HFFc6 (cell line): Measurements from ENCODE around the gene YRDC. TPM values are rescaled to one million over a fixed set of nuclear protein-coding genes. Genes with fewer than 3 reads are reported as not detected.

Source experiments
- DNase-seq: peaks from one replicate; pipeline ENCODE4 v3.0.0-alpha.2; 2018
- H3K27ac Mint-ChIP-seq: 2 replicates; pipeline ENCODE4 v1.8.0; 2020; ENCODE audit warnings: mild to moderate bottlenecking, mixed read lengths
- H3K27me3 Mint-ChIP-seq: 2 replicates; pipeline ENCODE4 v1.8.0; 2021; ENCODE audit warnings: mild to moderate bottlenecking, moderate library complexity, mixed read lengths; ENCODE audit not compliant: insufficient read depth
- H3K36me3 Mint-ChIP-seq: 2 replicates; pipeline ENCODE4 v1.8.0; 2021; ENCODE audit warnings: low read depth, mixed read lengths
- H3K4me1 Mint-ChIP-seq: 2 replicates; pipeline ENCODE4 v1.8.0; 2020; ENCODE audit warnings: low read depth, mixed read lengths
- H3K4me3 Mint-ChIP-seq: 2 replicates; pipeline ENCODE4 v1.8.0; 2020; ENCODE audit warnings: mild to moderate bottlenecking, moderate library complexity, mixed read lengths
- H3K9me3 Mint-ChIP-seq: 2 replicates; pipeline ENCODE4 v1.8.0; 2020; ENCODE audit warnings: mild to moderate bottlenecking, mixed read lengths
- total RNA-seq, 6 experiments: library from RNA; stranded (reverse); fragmentation: NEBNext Ultra II Directional; extraction: Animal tissue kit (Norgen Biotek cat#: 25700); gene quantifications; 2 replicates in 1 of 6; 3 replicates in 5 of 6; pipeline ENCODE4 v1.2.3, GENCODE V29; 2021
- TF ChIP-seq, protein P1 (sequence below): fragments of 200-600 bp; sonication (generic); IDR thresholded peaks from 2 replicates; pipeline ENCODE4 v1.5.0; 2021; ENCODE audit warnings: antibody characterized with exemption, mild to moderate bottlenecking

Gene YRDC
- total RNA-seq, 6 experiments from 2014 or later: 17.5 to 22.7 (median 20.4) TPM

DNA sequence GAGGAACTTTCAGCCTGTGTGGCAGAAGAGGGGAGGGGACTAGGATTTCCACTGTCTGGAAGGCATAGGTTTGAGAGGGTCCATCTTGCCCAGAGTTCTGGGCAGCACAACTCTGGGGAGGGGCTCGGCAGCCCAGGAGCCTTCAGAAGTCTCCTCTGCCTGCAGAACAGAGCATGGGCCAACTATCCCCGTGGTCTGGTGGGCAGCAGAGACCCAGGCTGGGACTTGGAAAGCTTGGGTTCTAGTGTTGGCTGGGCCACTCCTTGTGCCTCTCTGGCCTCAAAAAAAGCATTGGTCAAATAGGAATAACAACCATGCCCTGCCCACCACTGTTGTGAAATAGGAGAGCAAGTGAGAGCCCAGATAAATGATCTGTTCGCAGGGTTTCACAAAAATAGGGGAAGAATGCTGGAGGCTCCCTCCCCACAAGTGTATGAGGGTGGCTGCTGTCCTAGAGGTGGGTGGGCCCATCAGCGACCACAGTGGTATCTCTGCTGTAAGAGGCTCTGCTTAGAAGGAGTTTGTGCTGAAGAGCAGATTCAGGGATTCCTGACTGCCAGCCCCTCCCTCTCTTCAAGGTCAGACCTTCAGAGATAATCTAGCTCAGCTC, 52.0 kb downstream of the YRDC start:
- Mint-ChIP-seq H3K9me3 (no peaks in the 10 kb centered on the region), H3K4me3 (no peak overlapping the region), H3K36me3 (no peaks in the 10 kb centered on the region), H3K27me3 (peaks cover 31% of the 10 kb centered on the region), H3K4me1 (no peaks in the 10 kb centered on the region), H3K27ac (no peak overlapping the region)
- TF ChIP-seq, protein P1, sequence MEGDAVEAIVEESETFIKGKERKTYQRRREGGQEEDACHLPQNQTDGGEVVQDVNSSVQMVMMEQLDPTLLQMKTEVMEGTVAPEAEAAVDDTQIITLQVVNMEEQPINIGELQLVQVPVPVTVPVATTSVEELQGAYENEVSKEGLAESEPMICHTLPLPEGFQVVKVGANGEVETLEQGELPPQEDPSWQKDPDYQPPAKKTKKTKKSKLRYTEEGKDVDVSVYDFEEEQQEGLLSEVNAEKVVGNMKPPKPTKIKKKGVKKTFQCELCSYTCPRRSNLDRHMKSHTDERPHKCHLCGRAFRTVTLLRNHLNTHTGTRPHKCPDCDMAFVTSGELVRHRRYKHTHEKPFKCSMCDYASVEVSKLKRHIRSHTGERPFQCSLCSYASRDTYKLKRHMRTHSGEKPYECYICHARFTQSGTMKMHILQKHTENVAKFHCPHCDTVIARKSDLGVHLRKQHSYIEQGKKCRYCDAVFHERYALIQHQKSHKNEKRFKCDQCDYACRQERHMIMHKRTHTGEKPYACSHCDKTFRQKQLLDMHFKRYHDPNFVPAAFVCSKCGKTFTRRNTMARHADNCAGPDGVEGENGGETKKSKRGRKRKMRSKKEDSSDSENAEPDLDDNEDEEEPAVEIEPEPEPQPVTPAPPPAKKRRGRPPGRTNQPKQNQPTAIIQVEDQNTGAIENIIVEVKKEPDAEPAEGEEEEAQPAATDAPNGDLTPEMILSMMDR: no peak
- no peak for DNase-seq

DNA sequence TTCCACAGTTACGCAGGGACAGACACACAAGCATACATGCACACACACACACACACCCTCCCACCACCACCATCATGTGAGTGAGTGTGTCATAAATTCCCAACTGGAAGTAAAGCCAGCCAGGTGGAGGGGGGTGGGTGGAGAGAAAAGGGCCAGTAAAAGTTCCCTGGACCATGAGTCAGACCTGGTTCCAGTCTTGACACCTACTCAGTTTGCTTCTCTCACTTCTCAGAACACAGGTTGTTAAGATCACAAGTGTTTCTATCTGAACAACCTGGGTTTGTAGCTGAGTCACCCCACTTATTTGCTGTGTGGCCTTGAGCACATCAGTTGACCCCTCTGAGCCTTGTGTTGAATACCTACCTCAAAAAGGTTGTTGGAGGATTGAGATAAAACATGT, 52.7 kb downstream of the YRDC start:
- Mint-ChIP-seq H3K4me3 (no peak overlapping the region), H3K36me3 (no peaks in the 10 kb centered on the region), H3K27ac (no peak overlapping the region), H3K4me1 (no peaks in the 10 kb centered on the region), H3K9me3 (no peaks in the 10 kb centered on the region), H3K27me3 (peaks cover 34% of the 10 kb centered on the region)
- TF ChIP-seq, protein P1: no peak
- no peak for DNase-seq

DNA sequence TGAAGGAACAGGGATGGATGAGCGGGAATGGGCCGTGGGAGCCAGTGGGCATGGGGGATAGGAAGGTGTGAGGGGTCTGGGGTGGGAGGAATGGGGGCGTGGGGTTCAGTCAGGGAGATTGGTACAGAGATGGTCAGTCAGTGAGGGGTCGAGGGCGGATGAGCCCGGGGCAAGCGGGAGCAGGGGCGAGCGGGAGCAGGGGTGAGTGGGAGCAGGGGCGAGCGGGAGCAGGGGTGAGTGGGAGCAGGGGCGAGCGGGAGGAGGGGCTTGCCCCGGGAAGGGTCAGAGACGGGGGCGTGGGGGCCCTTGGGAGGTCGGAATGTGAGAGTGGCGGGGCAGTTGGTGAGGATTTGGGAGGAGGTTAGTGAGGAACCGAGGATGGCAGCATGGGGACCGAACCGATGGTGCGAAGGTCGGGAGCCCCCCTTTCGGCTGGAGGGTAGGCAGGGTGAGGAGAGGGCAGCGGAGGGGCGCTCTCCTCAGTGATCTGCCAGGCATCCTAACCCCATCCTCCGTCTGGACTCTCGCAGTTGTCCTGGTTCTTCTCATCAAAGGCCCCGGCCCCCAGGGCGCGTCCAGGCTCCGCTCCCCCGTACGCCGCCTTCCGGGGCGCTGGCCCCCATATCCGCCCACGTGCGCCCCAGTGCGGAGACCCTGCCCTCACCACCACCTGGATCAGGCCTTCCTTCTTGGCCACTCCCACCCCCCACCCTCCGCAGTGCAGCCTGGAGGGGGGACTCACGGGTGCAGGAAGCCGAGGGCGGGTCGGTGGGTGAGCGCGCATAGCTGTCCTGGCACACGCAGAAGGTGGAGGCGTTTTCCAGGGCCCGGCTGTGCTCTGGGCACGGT, 54.3 kb downstream of the YRDC start:
- no peak for DNase-seq
- no peaks in the 10 kb centered on the region for H3K36me3 Mint-ChIP-seq
- no peaks in the 10 kb centered on the region for H3K9me3 Mint-ChIP-seq
- H3K27me3 Mint-ChIP-seq: peaks cover 34% of the 10 kb centered on the region
- H3K4me3 Mint-ChIP-seq: no peak overlapping the region
- TF ChIP-seq, protein P1: no peak
- no peak overlapping the region for H3K27ac Mint-ChIP-seq
- H3K4me1 Mint-ChIP-seq: no peaks in the 10 kb centered on the region

Other genes with a start within 250 kb of the YRDC start
- 10 to 100 TPM; 48.3 to 61.7 (median 57.0) TPM for gene GNL2, start 212.3 kb downstream of the YRDC start, total RNA-seq
- gene RSPO1, start 173.3 kb downstream of the YRDC start, total RNA-seq: not detected
- 10 to 100 TPM; 20.3 to 44.3 (median 41.3) TPM for gene CDCA8, start 115.7 kb downstream of the YRDC start, total RNA-seq
- not detected for gene EPHA10, start 43.1 kb downstream of the YRDC start, total RNA-seq
- 10 to 100 TPM in 3 of 6 experiments, 1 to 10 TPM in 3; 9.5 to 11.1 (median 9.9) TPM for gene MANEAL, start 14.4 kb downstream of the YRDC start, total RNA-seq
- gene C1orf122, start 418 bp downstream of the YRDC start, total RNA-seq: 10 to 100 TPM; 60.6 to 97.1 (median 68.2) TPM
- 10 to 100 TPM; 20.2 to 24.4 (median 22.2) TPM for gene MTF1, start 51.4 kb upstream of the YRDC start, total RNA-seq
- gene INPP5B, start 138.8 kb upstream of the YRDC start, total RNA-seq: 10 to 100 TPM in 4 of 6 experiments, 1 to 10 TPM in 2; 9.6 to 16.0 (median 12.7) TPM
- 10 to 100 TPM; 71.6 to 91.6 (median 81.3) TPM for gene SF3A3, start 181.8 kb upstream of the YRDC start, total RNA-seq
- gene FHL3, start 197.3 kb upstream of the YRDC start, total RNA-seq: 10 to 100 TPM; 29.4 to 40.9 (median 33.2) TPM
- 10 to 100 TPM; 41.4 to 57.1 (median 49.2) TPM for gene UTP11, start 204.5 kb upstream of the YRDC start, total RNA-seq
- under 1 TPM in 1 of 6 experiments, not detected in 5; 0.11 TPM for gene POU3F1, start 238.6 kb upstream of the YRDC start, total RNA-seq